ENCODE data around the gene PIGH.

- TF ChIP-seq POLR2AphosphoS5 (IDR thresholded peaks at IDR 0.05; ENCODE audit: low read depth, low read length) = no peak
- TF ChIP-seq USF2 (IDR thresholded peaks at IDR 0.05; ENCODE audit: borderline replicate concordance, low read depth, low read length) = no peak
- TF ChIP-seq CTCF (IDR thresholded peaks at IDR 0.05) = no peak
- TF ChIP-seq MXI1 (IDR thresholded peaks at IDR 0.05; ENCODE audit: low read depth, low read length) = no peak
- TF ChIP-seq, protein P1, sequence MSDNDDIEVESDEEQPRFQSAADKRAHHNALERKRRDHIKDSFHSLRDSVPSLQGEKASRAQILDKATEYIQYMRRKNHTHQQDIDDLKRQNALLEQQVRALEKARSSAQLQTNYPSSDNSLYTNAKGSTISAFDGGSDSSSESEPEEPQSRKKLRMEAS (IDR thresholded peaks at IDR 0.05; ENCODE audit: low read depth) = no peak
- TF ChIP-seq, protein P2, sequence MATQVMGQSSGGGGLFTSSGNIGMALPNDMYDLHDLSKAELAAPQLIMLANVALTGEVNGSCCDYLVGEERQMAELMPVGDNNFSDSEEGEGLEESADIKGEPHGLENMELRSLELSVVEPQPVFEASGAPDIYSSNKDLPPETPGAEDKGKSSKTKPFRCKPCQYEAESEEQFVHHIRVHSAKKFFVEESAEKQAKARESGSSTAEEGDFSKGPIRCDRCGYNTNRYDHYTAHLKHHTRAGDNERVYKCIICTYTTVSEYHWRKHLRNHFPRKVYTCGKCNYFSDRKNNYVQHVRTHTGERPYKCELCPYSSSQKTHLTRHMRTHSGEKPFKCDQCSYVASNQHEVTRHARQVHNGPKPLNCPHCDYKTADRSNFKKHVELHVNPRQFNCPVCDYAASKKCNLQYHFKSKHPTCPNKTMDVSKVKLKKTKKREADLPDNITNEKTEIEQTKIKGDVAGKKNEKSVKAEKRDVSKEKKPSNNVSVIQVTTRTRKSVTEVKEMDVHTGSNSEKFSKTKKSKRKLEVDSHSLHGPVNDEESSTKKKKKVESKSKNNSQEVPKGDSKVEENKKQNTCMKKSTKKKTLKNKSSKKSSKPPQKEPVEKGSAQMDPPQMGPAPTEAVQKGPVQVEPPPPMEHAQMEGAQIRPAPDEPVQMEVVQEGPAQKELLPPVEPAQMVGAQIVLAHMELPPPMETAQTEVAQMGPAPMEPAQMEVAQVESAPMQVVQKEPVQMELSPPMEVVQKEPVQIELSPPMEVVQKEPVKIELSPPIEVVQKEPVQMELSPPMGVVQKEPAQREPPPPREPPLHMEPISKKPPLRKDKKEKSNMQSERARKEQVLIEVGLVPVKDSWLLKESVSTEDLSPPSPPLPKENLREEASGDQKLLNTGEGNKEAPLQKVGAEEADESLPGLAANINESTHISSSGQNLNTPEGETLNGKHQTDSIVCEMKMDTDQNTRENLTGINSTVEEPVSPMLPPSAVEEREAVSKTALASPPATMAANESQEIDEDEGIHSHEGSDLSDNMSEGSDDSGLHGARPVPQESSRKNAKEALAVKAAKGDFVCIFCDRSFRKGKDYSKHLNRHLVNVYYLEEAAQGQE (IDR thresholded peaks at IDR 0.05; ENCODE audit: low read depth, low read length) = no peak
These were observed 36.4 kb upstream of the PIGH start for GRCh38 chr14:67636361-67636919.
